ENCODE measurements around the gene VWA8.

The VWA8 gene

DNA sequence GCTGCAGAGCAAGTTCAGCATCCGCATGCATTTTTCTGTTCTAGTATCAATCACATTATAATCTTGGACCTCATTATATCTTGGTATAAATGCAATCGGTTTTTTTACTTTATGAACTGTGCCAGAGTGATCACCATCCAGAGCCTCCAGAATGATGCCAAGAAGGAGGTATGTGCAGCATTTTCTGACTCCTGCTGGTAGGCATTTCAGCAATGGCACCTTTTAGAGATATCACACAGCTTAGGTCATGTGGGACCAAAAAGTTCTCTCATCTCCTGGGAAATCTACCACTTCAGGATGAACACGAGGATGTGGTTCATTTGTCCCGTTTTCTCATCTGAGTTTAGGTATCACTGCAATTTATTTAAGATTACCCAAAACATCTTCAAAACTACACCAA is 220.4 kb downstream of the VWA8 start:
- DNase-seq: no peak

- no peak for DNase-seq
These were observed 238.0 kb downstream of the VWA8 start for GRCh38 chr13:41722684-41723535.

GRCh38 chr13:41720839-41721561 is 239.9 kb downstream of the VWA8 start:
- DNase-seq: no peak

DNA sequence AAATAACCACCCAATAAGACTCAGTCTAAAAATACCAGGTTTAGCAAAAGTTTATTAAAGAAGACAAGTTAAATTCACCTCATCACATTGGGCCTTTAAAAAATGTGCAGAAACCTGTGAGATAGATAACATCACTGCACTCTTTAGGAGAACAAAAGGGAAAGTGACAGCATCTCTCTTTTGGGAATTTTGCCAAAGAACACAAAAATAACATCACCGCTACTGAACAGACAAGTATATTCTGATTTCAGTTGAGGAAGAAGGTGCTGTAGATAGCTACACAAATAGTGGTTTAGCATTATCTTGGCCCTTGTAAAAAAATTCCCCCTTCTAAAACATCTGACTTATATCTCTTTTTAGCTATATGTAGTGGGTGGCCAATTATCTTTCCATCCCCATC is 244.7 kb downstream of the VWA8 start:
- DNase-seq: no peak

- no peak for DNase-seq
These were observed 247.5 kb downstream of the VWA8 start for GRCh38 chr13:41713405-41713804.

DNA sequence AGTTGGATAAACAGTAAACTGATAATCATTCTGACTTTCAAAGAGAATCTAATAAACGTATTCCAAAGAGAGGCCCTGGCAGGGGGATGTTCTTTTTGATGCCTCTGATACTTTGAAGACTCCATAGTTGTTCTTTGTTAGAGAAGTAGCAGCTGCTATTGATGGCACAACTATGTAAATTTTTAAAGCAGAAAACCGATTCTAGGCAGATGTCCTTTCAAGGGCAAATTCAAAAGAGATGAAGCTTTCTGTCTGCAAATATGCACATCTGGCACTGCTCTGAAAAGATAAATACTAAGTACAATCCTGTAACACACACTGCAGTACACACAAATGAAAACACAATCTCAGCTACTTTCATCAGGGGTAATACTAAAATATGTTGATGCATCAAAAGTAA is 250.1 kb downstream of the VWA8 start:
- DNase-seq: no peak

DNA sequence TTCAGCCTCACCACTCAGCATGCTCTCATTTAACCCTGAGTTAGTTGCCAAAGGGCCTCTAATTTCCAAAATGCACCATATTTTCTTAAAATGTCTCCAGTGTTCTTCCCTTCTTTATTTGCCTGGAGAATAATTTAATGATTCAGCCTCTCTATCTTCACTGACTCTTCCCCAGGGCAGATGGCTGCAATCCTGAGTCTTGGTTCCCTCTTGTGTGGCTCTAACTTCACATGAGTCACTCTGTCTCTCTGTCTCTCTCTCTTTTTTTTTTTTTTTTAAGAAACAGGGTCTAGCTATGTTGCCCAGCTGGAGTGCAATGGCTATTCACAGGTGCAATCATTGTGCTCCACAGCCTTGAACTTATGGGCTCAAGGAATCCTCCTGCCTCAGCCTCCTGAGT is 251.4 kb downstream of the VWA8 start:
- DNase-seq: no peak

DNA sequence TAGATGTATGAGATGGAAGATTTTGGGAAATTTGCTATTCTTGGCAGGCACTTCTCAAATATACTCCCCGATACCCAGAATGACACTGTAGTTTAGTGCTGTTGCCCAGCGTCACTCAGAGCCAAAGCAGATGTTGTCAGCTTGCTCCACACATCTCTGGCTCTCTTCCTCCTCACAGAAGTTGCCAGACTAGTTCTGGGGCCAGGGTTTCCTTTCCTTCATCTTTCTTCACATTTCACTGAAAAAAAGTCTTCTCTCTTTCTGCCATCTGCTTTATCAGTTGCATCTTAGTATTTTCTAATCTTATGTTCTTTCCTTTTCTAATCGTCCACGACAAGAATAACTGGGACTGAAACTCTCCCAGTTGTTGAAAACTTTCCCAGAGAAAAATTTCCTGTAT is 252.2 kb downstream of the VWA8 start:
- no peak for DNase-seq

- DNase-seq: no peak
These were observed 253.6 kb downstream of the VWA8 start for GRCh38 chr13:41707194-41707821.

GRCh38 chr13:41706152-41706551 is 254.8 kb downstream of the VWA8 start:
- peak in 1 of 2 experiments; percentile 16 for DNase-seq

- no peak for DNase-seq
These were observed 258.4 kb downstream of the VWA8 start for GRCh38 chr13:41702540-41702939.

- no peak for DNase-seq
These were observed 259.2 kb downstream of the VWA8 start for GRCh38 chr13:41701676-41702075.

GRCh38 chr13:41700790-41701310 is 260.1 kb downstream of the VWA8 start:
- DNase-seq: peak; percentile 68 to 72

GRCh38 chr13:41699759-41700158 is 261.1 kb downstream of the VWA8 start:
- no peak for DNase-seq

DNA sequence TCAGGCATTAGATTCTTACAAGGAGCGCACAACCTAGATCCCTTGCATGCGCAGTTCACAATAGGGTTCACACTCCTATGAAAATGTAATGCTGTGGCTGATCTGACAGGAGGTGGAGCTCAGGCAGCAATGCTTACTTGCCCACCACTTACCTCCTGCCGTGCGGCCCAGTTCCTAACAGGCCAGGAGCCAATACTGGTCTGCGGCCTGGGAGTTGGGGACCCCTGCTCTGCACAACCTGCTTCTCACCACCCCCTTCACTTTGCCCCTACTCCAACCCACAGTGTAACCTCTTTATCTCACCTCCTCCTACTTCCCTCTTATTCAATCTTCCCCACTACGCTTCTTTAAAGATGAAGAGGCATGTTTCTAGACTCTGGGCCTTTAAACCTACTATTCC is 263.3 kb downstream of the VWA8 start:
- no peak for DNase-seq

DNA sequence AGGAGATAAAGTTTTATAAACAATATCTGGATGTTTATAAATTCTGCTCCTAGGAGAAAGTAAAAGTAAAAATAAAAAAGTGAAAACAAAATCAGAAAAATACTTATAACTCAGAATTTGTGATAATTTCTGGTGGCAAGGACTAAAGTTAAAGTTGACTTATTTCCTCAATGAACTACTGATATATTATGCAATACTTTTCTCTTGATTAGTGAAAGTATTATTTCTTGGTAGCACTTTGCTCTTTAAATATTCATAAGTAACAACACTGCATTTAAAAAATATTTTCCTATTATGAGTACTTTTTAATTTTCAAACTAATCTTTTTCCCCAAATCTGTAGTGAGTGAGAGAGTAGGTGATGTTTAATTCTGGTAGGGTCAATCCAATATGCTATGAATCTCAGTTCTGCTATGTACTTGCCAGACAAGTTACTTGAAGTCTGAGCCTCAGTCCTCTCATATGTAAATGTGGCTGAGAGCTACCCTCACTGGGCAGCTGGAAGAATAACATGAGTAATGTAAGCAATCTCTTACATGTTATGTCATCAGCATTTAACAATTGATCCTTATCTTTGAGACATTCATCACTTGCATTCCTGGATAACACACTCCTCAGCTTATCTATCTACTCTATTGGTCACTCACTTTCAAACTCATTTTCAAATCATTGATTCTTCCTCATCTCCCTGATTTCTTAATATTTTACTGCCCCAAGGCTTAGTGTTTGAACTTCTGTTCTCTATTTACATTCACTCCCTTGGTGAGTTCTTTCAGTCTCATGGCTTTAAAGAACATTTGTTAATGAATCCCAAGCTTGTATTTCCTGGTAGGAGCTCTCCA is 264.5 kb downstream of the VWA8 start:
- DNase-seq: no peak

DNA sequence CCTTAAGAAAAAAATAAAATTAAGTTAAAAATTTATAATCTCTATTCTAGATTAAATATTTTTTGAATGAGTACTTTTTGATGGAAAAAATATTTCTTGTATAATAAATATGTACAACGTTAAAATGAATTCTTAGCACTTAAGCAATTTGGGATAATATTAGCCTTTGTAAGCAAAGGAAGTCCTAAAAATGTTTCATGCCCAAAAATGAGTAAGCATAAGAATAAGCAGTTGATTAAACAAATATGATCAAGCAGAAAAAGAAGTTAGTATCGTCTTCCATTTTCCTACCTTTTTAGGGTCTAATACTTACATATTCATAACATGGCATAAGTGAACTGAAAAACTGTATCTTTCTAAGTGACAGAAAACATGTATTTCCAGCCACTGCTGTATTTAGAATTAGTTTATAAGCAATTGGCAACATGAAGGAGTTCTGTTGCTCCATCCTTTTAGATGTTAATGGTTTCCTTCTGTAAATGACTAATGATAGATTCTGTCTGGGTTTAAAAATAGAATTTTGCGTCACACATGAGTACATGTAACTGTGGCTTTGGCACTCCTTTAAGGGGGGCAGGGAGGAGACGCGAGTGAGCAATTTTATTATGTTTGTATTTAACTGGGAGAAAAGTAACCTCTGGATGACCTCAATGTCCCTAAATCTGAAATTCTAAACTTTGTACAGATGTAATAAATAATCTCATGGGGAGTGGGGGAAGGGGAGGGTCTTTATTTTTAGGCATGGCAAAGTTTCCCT is 266.2 kb downstream of the VWA8 start:
- DNase-seq: peak in 1 of 2 experiments; percentile 28

DNA sequence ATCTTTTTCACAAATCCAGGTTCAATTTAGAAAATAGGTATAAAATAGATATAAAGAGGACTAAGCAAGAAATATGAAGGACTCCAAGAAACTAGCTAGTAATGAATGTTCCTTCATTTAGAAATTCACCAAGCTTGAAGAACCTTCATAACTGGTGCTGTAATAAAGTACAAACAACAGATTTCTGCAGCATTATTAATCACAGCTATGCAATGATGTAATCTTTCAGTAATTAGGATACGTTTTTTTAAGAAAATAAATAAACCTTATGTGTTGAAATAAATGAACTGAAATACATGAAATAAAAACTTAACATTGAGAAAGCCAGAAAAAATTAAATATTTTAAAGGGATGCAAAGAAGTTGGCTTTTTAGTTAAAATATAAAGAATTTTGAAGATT is 267.5 kb downstream of the VWA8 start:
- no peak for DNase-seq

DNA sequence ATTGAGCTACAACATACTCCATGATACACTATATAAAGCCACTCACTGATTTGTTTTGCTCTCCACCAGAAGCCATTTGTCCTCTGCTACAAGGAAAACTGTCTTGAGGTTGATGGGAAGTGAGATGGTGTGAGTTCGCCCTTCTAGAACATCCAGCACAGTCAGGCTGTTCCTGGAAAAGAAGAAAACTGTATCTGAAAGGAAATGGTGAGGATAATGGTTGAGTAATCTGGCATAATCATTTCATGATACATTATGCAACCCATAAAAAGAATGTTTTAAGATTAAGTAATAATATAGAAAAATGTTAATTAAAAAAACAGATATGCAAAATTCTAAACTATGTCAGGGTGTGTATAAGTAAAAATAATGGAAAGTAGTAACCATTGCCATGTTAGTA is 269.6 kb downstream of the VWA8 start:
- no peak for DNase-seq

DNA sequence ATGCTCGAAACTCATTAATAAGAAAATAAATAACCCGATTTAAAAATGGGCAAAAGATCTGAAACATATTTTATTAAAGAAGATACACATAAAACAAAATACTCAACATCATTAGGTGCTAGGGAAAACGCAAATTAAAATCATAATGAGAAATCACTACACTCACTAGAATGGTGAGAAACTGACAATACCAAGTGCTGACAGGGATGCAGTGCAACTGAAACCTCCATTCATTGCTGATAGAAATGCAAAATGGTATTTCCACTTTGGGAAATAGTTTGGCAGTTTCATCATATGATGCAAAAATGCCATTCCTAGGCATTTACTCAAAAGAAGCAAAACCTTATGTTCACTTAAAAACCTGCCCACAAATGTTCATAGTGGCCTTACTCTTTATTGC is 278.1 kb downstream of the VWA8 start:
- no peak for DNase-seq

DNA sequence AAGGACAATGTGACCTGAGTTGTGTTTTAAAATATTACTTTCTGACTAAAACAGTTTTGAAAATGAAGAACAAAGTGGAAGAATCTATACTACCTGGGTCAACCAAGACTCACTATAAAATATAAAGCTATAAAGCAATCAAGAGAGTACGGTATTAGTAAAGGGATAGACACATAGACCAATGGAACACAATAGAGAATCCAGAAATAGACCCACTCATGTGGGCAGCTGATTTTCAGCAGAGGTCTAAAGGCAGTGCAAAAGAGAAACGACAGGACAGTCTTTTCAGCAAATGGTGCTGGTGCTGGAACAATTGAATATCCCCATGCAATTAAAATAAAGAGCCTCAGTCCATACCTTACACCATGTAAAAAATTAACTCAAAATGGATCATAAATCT is 278.9 kb downstream of the VWA8 start:
- no peak for DNase-seq

DNA sequence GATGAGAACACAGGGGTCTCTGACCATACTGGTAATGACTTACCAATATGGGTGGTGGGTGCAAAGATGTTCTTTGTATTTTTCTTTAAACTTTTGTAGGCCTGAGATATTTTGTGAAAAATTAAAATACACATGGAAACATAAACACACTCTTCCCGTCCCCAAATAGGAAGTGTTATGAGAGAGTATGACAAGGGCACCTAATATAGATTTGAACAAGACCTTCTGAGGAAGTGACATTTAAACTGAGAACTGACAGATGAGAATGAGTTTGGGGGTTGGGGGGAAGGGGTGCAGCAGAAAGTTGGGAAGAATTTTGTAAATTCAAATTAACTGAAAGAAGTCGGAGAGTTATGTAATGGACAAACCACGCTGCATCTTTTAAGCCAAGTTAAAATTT is 279.3 kb downstream of the VWA8 start:
- DNase-seq: no peak
